Heart left ventricle (tissue), 13 donors: ENCODE data around the gene GLT6D1.

Source experiments
- POLR2A ChIP-seq, 2 donors: fragments of 450-650 bp; IDR thresholded peaks; one replicate each; pipeline ENCODE4 v1.6.1; 2017; ENCODE audit warnings: antibody characterized with exemption in 2 of 2, mild to moderate bottlenecking in 2 of 2, moderate library complexity in 2 of 2
- TF ChIP-seq, protein P1 (sequence below), 12 donors: fragments of 200-600 bp; sonication (generic) in 4 of 12; IDR thresholded peaks; one replicate each; pipeline versions ENCODE4 v1.5.0 to v1.8.0; 2018 to 2022; ENCODE audit warnings: antibody characterized with exemption in 12 of 12, mild to moderate bottlenecking in 5 of 12
- donor health status: ischemic (EF 13 %, LVEDD 7.1; RV severe dilation, severe dysfunction).
- donor health status: DM: no; HTN: yes; CAD: no.
- donor health status: DM: no; HTN: no; CAD: no.
- donor health status: ischemic (EF 25% LVEDD 6.9; RV normal size, moderate dysfunction).
- donor health status: ischemic (EF 25% LVEDD 5.7; RV mildly dilated, moderate dysfunction).
- donor health status: ischemic (EF 35%, LVEDD 5.7; RV mildly dilated, moderate dysfunction).
- donor health status: nonischemic (EF 11% LVEDD 7.7; RV severe dilation, severe dysfunction).
- donor health status: DM: yes; HTN: yes; CAD: no.
- donor health status: PGD.
- donor health status: ischemic (EF 29% LVEDD 5.4; RV normal size, mild dysfunction).
- donor health status: nonischemic (EF 23%, LVEDD 6.1; RV moderate dilation, normal function).

DNA sequence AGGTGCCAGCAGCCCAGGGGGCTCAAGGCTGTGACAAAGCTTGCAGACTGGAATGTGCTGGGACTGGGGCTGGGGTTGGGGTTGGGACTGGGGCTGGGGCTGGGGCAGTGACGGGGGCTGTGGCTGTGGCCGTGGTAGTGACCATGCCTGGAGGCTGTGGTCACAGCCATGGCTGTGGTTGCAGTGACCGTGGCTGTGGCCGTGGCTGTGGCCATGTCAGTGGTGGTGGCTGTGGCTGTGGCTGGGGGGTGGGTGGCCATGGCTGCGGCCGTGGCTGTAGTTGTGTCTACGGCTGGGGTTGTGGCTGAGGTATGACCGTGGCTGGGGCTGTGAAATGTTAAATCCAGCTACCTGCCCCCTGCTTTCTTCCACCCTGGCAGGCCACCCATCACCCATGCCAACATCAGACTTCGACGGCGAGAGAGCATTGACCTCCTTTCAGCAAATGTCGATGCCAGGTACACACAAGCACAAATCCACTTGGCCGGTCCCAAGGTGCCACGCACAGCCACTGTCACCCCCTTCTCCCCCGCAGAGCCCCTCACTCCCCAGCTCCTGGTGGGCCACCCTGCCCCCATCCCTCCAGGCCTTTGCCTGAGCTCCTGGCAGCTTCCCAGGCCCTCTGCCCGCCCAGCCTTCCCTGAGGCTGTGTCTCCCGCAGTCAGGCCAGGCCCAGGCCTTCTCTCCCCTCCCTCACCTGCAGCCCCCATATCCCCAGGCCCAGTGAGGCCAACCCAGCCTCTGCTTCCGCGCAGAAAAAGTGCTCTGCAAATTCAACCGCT, 39.1 kb upstream of the GLT6D1 start:
- TF ChIP-seq POLR2A (IDR thresholded peaks at IDR 0.05), result no peak
- TF ChIP-seq, protein P1, sequence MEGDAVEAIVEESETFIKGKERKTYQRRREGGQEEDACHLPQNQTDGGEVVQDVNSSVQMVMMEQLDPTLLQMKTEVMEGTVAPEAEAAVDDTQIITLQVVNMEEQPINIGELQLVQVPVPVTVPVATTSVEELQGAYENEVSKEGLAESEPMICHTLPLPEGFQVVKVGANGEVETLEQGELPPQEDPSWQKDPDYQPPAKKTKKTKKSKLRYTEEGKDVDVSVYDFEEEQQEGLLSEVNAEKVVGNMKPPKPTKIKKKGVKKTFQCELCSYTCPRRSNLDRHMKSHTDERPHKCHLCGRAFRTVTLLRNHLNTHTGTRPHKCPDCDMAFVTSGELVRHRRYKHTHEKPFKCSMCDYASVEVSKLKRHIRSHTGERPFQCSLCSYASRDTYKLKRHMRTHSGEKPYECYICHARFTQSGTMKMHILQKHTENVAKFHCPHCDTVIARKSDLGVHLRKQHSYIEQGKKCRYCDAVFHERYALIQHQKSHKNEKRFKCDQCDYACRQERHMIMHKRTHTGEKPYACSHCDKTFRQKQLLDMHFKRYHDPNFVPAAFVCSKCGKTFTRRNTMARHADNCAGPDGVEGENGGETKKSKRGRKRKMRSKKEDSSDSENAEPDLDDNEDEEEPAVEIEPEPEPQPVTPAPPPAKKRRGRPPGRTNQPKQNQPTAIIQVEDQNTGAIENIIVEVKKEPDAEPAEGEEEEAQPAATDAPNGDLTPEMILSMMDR (IDR thresholded peaks at IDR 0.05), result no peak
